ENCODE results near the gene APOBEC3C. TPM values are rescaled to one million over a fixed set of nuclear protein-coding genes. Genes with fewer than 3 reads are reported as not detected.
"Not testable (repeated sequence)": the region's sequence is repeated elsewhere in the genome, so short reads cannot be mapped to it uniquely, and the experiment has no call there.

The APOBEC3C gene
- total and polyA plus RNA-seq, 12 donors, result 10.6 to 88.2 (median 40.5) TPM

DNA sequence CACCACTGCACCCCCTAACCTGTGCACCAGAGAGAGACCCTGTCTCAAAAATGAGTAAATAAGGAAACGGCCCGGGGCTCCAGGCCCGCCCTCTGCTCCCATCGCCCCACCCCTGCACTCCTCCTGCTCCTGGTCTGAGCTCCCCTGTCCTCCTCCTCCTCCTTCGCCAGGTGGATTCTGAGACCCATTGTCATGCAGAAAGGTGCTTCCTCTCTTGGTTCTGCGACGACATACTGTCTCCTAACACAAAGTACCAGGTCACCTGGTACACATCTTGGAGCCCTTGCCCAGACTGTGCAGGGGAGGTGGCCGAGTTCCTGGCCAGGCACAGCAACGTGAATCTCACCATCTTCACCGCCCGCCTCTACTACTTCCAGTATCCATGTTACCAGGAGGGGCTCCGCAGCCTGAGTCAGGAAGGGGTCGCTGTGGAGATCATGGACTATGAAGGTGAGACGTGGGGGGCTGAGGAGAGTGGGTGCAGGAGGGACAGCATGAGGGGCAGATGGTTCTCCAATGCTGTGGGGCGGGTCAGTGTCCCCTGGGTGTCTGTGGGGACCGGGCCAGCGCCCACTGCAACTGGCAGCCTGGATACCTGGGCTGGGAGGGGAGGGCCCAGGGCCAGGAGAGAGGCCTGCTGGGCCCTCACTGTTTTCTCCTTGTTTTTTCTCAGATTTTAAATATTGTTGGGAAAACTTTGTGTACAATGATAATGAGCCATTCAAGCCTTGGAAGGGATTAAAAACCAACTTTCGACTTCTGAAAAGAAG lies 3.7 kb downstream of the APOBEC3C start:
- no peak for TF ChIP-seq POLR2A (IDR thresholded peaks at IDR 0.05)
- no peak for TF ChIP-seq CTCF (IDR thresholded peaks at IDR 0.05)
- Histone ChIP-seq H3K27ac (no peak overlapping the region), H3K36me3 (replicated peaks in 1 of 2) (no peaks in the 10 kb centered on the region), H3K27me3 (no peaks in the 10 kb centered on the region), H3K9me3 (replicated peaks in 1 of 3) (no peaks in the 10 kb centered on the region), H3K4me1 (replicated peaks in 1 of 2) (peaks cover 22 to 29% of the 10 kb centered on the region in 2 donors), H3K4me3 (no peak overlapping the region)
- intact Hi-C loops (cut with DNase I), result loop anchor here in 1 of 2 donors (10.0 kb wide), 1 partner anchor 117 kb away; no protein-coding TSS in a partner anchor
- DNase-seq, result no peak
- WGBS, 4 donors, result 84 to 90% (median 86%) methylated on average over 16 to 18 of the region's 18 CpGs

DNA sequence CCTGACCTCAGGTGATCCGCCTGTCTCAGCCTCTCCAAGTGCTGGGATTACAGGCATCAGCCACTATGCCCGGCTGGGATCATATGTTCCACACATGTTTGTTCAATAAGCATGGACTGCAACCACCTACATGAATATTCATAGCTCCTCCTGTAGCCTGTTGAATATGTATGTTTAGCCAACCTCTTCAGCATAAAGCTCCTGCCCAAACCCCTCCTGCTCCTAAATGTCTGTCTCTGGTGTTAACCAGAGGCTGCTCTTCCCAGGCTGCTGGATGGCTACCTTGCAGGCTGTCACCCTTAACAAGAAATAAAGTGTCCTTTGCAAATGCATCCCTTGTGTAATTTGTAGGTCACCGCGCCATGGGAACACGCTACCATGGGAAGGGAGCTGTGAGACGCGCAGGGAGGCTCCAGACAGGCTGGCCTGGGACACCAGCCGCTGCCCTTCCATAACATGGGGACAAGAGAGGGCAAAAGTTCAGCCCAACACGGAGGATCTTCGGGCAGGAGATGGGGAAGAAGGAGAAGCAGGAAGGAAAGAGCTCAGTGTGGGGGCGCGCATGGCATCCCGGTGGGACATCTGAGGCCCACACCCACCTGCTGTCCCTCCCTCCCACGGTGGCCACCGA lies 6.1 kb downstream of the APOBEC3C start:
- H3K4me3 ChIP-seq, result peak overlapping the region in 1 of 4 donors; percentile 41
- peak overlapping the region in 4 of 5 donors; percentile 69 to 90 (median 80) for H3K27ac ChIP-seq
- H3K9me3 ChIP-seq (replicated peaks in 1 of 3); intact Hi-C loops (cut with DNase I); H3K27me3 ChIP-seq: not testable (repeated sequence)
- peaks cover 0 to 13% of the 10 kb centered on the region in 2 donors for H3K36me3 ChIP-seq (replicated peaks in 1 of 2)
- 33 to 41% (median 39%) methylated on average over 10 to 15 of the region's 15 CpGs for WGBS, 4 donors
- peaks cover 14 to 20% of the 10 kb centered on the region in 2 donors for H3K4me1 ChIP-seq (replicated peaks in 1 of 2)
- DNase-seq, result peak in 2 of 7 donors; percentile 39 to 73

- H3K4me3 ChIP-seq, result peak overlapping the region in 2 of 4 donors; percentile 10 to 41
- no peaks in the 10 kb centered on the region for H3K9me3 ChIP-seq (replicated peaks in 1 of 3)
- peaks cover 0 to 13% of the 10 kb centered on the region in 2 donors for H3K36me3 ChIP-seq (replicated peaks in 1 of 2)
- DNase-seq, result no peak
- peak overlapping the region; percentile 33 to 92 (median 77) for H3K27ac ChIP-seq
- peaks cover 12 to 15% of the 10 kb centered on the region in 2 donors for H3K4me1 ChIP-seq (replicated peaks in 1 of 2)
- TF ChIP-seq CTCF (IDR thresholded peaks at IDR 0.05), result no peak
- no peak for TF ChIP-seq POLR2A (IDR thresholded peaks at IDR 0.05)
- H3K27me3 ChIP-seq, result no peaks in the 10 kb centered on the region
- intact Hi-C loops (cut with DNase I), result no loop called here
- WGBS, 4 donors, result 26 to 50% (median 30%) methylated on average over 7 to 9 of the region's 9 CpGs
Observed at GRCh38 chr22:39021552-39022250, 7.6 kb downstream of the APOBEC3C start.

GRCh38 chr22:39024519-39025308 lies 10.7 kb downstream of the APOBEC3C start:
- no peak overlapping the region for H3K4me3 ChIP-seq
- no peaks in the 10 kb centered on the region for H3K9me3 ChIP-seq (replicated peaks in 1 of 3)
- H3K36me3 ChIP-seq (replicated peaks in 1 of 2), result peaks cover 0 to 13% of the 10 kb centered on the region in 2 donors
- no peak overlapping the region for H3K27ac ChIP-seq
- no peaks in the 10 kb centered on the region for H3K27me3 ChIP-seq
- DNase-seq, result no peak
- peaks cover 12 to 15% of the 10 kb centered on the region in 2 donors for H3K4me1 ChIP-seq (replicated peaks in 1 of 2)
- intact Hi-C loops (cut with DNase I), result no loop called here
- 83 to 91% (median 86%) methylated on average over 11 to 15 of the region's 15 CpGs for WGBS, 4 donors
- TF ChIP-seq POLR2A (IDR thresholded peaks at IDR 0.05) (no peak), CTCF (IDR thresholded peaks at IDR 0.05) (no peak)
